NCI-H460 (cell line): ENCODE results near the gene NHLRC2. TPM values are rescaled to one million over a fixed set of nuclear protein-coding genes. Genes with fewer than 3 reads are reported as not detected.
"Not testable (repeated sequence)": the region's sequence is repeated elsewhere in the genome, so short reads cannot be mapped to it uniquely, and the experiment has no call there.

Experiments
- DNase-seq: peaks from one replicate; pipeline ENCODE4 v3.0.0-alpha.2; 2016; ENCODE audit warnings: low read depth; ENCODE audit errors: extremely low read depth
- total RNA-seq: library from RNA; depleted of rRNA; stranded (reverse); fragments of >200 nt; shearing (Covaris generic); gene quantifications from 2 replicates; pipeline ENCODE4 v1.2.3, GENCODE V29; 2014

Gene NHLRC2
- total RNA-seq, 1 experiment from 2014 or later: 27.3 TPM

- no peak for DNase-seq
These were observed 78.4 kb downstream of the NHLRC2 start for GRCh38 chr10:113932854-113933253.

DNA sequence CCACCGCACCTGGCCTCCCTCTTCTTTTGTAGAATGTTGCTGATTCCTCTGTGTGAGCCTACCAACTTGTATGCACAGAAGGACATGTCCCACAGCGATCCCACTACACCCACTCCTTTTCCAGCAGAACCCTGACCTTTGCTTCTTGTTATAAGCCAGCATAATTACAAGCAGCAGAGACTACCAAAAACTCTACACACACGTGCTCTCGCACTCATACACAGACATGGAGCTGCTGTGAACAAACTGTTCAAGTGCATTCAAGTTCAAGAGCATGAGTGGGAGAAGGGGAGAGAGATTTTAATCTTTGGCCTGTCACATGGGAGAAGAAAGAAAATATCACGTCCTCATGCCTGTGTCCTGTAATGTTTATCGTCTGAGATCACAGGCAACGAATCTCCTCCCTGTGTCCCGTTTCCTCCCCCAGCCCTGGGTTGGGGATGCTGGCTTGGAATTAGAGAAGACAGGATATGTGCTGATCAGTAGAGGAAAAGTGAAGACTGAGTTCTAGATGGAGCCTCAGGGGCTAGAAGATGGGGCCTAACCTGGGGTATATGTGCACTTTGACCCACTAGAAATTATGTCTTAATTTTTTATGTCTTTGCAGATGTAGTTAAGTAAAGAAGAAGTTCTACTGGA lies 79.6 kb downstream of the NHLRC2 start:
- DNase-seq: no peak

- no peak for DNase-seq
These were observed 82.8 kb downstream of the NHLRC2 start for GRCh38 chr10:113937258-113937657.

GRCh38 chr10:113937756-113938155 lies 83.3 kb downstream of the NHLRC2 start:
- no peak for DNase-seq

DNA sequence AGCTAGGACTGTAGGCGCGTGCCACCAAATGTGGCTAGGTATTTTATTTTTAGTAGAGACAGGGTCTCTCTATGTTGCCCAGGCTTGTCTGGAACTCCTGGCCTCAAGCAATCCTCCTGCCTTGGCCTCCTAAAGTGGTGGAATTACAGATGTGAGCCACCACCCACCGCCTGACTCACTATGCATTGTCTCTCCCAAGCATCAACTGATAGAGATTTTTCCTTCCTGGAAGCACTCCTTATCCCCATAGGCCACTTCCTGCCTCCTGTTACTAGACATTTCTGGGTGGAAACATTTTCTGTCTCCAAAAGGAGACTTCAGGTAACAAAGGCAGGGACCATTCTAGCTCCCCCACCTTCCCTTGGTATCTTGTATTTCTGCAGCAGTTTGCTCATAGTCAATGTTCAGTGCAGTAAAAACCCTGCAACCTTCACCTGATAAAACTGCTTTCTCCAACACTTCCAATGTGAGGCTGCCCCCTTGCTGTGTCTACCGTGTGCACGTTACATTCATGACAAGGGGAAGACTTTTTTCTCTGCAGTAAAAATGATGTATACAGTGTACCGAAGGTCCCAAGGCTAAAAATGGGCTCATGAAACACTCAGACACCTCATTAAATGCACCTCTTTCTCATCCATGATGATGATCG lies 84.9 kb downstream of the NHLRC2 start:
- DNase-seq: no peak

- DNase-seq: no peak
These were observed 86.7 kb downstream of the NHLRC2 start for GRCh38 chr10:113941140-113941539.

- not testable (repeated sequence) for DNase-seq
These were observed 88.7 kb downstream of the NHLRC2 start for GRCh38 chr10:113943196-113943595.

DNA sequence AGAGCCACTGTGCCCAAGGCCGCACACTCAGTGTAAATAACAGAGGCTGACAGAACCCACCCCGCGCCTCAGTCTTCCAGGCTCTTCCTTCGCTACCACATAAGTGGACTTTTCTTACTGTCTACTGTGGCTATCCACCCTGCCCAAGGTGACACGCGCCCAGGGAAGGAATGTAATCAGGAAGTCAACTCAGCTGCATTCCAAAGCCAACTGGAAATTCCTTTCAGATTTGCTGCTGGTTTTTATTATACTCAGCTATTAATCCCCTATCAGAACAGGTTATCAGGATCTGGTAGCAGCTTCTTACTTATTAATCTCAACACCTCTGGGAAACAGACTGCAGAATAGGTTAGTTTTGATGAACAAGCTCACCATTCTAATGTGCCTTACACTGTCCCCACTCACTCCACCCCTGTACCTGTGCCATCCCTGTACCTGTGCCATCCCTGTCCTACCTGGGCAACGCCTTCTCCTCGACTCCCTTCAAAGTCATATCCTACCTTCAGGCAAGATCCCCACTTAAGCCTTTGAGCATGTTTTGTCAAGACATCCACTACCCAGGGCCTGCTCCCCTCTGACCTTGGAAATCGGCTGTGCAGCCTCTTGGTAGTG lies 90.7 kb downstream of the NHLRC2 start:
- peak; percentile 26 for DNase-seq

GRCh38 chr10:113945687-113946085 lies 91.2 kb downstream of the NHLRC2 start:
- DNase-seq: no peak

- DNase-seq: no peak
These were observed 93.0 kb downstream of the NHLRC2 start for GRCh38 chr10:113947184-113948041.

DNA sequence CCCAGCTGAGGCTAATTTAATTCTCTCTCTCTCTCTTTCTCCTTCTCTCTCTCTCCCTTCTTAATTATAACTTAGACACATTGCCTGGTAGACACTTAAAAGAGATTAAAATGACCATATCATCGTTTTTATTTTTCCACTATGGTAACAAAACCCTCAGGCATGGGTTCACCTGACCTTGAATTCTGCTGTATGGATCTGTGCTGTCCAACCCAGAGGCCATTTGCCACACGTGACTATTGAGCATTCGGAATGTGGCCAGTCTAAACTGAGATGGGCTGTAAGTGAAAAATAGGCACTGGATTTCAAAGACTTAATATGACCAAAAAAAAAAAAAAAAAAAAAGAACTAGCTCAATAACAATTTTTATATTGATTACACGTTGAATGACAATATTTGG lies 93.6 kb downstream of the NHLRC2 start:
- no peak for DNase-seq

GRCh38 chr10:113950268-113950667 lies 95.8 kb downstream of the NHLRC2 start:
- no peak for DNase-seq

DNA sequence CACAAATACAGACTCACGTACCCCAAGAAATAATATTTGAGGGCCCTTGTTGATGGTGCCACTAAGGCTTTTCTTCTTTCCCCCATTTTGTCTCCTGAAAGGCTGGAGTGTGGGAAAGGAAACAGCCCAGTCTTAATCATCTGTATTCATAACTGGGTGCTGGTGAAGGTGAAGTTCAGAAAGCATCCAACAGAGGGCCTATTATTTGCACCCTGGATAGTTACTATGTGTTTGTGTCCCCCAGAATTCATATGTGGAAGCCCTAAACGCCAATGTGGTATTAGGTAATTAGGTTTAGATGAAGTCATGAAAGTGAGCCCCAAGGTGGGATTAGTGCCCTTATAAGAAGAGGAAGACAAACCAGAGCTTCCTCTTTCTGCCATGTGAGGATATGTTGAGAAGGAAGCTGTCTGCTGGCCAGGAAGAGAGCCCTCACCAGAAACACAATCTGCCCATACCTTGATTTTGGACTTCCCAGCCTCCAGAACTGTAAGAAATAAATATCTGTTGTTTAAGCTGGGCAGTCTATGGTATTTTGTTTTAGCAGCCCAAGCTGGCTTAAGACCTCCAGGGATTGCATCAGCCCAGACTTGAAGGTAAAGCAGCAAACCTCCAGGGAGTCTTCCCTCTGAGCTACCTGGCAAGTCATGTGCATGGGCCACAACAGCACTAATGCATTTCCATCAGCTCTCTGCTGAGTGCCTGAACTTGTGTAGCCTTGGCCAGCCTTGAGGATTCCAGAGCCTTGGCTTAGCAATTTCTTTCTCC lies 99.2 kb downstream of the NHLRC2 start:
- DNase-seq: no peak

DNA sequence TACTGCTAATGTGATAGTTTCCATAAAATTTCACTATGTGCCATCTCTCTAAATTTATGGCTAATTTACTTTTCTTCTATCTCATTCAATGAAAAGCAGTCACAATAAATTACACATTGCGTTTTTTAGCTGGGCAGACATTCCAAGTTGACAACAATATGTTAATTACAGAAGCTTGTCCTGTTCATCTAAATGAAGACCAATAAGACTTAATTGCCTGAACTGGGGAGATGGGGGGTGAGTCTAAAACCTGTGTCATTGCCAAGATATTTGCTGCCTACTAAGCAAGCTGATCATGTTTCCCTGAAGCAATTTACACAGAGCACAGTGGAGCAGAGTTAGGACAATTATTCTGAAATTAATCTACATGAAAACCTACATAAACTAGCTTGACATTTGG lies 99.9 kb downstream of the NHLRC2 start:
- DNase-seq: no peak

DNA sequence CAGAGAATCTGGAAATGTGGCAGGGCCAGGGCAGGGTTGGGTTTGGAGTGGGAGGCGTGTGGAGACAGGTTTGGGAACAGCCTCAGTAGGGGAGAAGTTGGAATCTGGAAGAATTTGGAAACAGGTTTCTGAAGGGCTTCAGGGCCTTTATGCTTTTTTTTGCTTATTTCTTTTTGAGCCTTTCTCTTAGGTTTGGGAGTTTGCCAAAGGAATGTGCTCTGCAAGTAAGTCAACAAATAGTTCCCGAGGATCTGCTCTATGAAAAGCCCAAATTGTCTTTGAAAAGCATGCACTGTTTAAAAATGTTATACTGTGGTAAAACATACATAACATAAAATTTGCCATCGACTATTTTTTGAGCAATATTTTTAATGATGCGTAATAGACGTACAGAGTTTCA lies 102.6 kb downstream of the NHLRC2 start:
- no peak for DNase-seq

DNA sequence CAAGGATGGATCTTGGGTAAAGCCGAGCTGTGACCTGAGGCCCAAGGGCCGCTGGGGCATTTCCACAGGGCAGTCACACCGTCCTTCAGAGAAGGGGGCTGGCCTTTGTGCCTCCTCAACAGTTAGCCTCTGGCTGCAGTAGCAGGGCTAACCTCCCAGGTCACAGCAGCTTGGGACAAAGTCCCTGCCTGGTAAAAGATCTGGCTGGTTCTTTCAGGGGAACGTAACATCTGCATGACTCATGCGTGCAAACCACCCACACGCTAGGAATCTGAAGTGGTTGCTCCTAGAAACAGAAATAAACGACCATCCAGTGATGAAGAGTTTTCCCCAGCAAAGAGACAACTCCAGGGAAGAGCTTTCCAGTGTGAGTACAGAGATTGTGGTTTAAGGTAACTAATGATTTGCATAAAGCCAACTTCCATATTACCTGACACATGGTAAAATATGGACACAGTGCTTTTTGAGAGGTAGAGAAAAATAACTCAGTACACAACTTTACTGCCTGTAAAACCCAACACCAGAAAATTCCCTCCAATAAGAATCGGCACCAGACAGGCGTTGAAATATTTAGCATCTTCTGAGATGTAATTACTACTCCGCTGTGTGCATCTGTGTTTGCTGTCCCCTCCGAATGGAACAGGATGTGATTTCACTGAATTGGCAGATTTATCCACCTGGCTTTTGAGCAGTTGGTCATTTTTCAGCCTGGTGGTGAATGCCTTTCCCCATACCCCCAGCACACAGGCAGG lies 104.3 kb downstream of the NHLRC2 start:
- no peak for DNase-seq

DNA sequence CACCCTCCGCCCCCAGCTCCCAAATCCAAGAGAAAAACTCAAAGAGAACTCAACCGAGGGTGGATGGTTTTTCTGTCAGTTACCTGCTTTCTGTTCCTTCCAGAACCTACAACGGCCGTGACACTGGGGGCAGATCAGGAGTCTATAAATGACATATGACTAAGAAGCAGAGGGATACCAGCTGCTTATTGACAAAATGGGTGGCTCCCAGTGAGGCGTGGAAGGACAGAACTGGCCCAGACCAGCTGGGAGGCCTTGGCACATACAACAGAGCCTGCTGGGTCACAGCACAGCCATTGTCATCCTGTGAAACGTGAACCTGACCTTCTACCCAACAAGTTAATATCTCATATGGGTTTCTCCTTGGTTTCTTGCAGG lies 104.9 kb downstream of the NHLRC2 start:
- DNase-seq: peak; percentile 20

- no peak for DNase-seq
These were observed 106.2 kb downstream of the NHLRC2 start for GRCh38 chr10:113960617-113961181.
